Measurements from ENCODE around the gene TMEM248.

DNA sequence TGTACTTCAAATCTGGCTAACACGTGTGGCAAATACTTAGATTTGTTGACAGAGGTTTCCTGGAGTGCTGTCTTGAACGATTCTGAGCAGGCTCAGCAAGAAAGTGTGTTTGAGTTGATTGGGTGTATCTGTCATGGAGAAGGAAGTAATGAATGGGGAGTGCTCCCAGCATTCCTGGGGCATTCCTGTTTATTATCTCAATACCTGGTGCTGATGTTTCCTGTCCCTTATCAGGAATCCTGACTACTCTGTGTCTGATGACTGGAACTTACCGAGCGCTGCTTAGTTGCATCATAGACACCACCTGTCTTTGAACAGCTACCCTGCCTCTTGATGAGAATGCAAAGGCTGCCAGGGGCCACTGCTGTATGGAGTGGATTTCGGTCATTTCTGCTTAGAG lies 41.0 kb upstream of the TMEM248 start:
- no peak for TF ChIP-seq POLR2A (IDR thresholded peaks at IDR 0.05)
- TF ChIP-seq, protein P1, sequence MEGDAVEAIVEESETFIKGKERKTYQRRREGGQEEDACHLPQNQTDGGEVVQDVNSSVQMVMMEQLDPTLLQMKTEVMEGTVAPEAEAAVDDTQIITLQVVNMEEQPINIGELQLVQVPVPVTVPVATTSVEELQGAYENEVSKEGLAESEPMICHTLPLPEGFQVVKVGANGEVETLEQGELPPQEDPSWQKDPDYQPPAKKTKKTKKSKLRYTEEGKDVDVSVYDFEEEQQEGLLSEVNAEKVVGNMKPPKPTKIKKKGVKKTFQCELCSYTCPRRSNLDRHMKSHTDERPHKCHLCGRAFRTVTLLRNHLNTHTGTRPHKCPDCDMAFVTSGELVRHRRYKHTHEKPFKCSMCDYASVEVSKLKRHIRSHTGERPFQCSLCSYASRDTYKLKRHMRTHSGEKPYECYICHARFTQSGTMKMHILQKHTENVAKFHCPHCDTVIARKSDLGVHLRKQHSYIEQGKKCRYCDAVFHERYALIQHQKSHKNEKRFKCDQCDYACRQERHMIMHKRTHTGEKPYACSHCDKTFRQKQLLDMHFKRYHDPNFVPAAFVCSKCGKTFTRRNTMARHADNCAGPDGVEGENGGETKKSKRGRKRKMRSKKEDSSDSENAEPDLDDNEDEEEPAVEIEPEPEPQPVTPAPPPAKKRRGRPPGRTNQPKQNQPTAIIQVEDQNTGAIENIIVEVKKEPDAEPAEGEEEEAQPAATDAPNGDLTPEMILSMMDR (IDR thresholded peaks at IDR 0.05): no peak

All from lower leg skin (tissue), 3 donors.